ENCODE results near the gene COX10.
"Not testable (repeated sequence)": the region's sequence is repeated elsewhere in the genome, so short reads cannot be mapped to it uniquely, and the experiment has no call there.

Gene COX10

DNA sequence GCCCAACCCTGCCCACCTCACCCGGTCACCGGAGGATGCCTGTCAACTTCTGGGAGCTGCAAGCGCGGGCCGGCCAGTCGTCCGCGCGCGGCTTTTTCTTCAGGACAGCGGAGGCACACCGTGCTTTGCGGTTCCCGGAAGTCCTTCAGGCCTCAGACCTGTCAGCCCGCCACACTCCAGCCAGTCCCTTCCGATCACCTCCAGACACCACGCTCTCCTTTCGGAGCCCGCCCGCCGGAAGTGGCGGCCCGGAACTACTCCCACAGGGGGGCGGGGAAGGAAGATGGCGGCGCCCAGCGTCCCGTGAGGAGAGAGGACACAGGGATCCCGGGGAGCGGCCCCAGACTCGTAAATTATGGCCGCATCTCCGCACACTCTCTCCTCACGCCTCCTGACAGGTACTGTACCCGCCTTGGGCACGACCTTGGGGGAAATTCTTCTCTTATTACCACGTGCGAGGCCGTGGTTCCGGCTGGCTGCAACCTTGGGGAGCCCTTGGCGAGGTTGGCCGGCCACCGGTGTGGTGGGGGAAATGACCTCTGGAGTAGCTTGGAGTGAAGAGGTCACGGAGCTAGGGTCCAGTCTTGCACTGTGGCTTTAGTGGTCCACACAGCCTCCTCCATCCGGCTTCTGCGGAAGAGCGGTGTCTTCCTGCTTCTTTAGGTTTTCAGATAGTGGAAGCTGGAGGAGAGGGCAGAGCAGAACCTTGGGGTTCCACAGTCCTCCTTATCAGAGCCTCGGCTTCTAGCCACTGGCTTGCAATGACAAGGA is at the start of gene COX10:
Gene COX10 (plus strand): TSS at position 254 of the 771 bp plus-strand sequence. CDS start 102 bp downstream, at position 356.
- ChIA-PET POLR2A (ENCODE audit: low non-redundant PET) (no interaction called here), CTCF (interaction anchor here (0.5 to 0.8 kb wide), 2 partner anchors 13 to 157 kb away, joined by 3 read pairs; no protein-coding TSS in a partner anchor)
- DNase-seq (ENCODE audit: low spot score): peak; percentile 82
- TF ChIP-seq, protein P1, sequence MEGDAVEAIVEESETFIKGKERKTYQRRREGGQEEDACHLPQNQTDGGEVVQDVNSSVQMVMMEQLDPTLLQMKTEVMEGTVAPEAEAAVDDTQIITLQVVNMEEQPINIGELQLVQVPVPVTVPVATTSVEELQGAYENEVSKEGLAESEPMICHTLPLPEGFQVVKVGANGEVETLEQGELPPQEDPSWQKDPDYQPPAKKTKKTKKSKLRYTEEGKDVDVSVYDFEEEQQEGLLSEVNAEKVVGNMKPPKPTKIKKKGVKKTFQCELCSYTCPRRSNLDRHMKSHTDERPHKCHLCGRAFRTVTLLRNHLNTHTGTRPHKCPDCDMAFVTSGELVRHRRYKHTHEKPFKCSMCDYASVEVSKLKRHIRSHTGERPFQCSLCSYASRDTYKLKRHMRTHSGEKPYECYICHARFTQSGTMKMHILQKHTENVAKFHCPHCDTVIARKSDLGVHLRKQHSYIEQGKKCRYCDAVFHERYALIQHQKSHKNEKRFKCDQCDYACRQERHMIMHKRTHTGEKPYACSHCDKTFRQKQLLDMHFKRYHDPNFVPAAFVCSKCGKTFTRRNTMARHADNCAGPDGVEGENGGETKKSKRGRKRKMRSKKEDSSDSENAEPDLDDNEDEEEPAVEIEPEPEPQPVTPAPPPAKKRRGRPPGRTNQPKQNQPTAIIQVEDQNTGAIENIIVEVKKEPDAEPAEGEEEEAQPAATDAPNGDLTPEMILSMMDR (conservative IDR thresholded peaks at IDR 0.05; ENCODE audit: low read depth): no peak
- H3K27ac ChIP-seq: peak within 1 kb of the TSS; percentile 79

DNA sequence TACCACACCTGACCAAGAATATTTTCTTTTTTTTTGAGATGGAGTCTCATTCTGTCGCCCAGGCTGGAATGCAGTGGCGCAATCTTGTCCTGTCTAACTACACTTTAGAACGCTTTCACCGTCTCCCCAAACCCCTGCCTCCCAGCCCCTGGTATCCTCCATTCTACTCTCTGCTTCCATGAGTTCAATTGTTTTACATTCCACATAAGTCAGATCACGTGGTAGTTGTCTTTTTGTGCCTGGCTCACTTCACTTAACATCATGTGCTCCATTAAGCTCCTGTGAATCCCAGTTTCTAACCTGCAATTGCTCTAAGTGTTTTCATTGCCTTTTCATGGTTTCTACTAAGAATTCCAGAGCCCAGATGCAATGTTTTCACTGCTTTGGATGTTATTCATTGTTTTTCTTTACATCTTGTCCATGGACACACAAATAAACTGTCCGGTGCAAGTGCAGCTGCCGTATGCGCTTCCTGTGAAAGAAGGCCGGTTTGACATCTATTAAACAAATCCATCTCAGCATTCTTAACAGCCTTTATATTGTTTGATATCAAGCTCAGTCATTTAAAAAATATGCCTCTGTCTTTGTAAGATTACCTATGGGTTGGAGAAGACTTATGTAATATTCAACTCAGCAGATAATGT is 47.5 kb upstream of the COX10 start:
- CTCF ChIA-PET; DNase-seq (ENCODE audit: low spot score); POLR2A ChIA-PET (ENCODE audit: low non-redundant PET); H3K27ac ChIP-seq: not testable (repeated sequence)

DNA sequence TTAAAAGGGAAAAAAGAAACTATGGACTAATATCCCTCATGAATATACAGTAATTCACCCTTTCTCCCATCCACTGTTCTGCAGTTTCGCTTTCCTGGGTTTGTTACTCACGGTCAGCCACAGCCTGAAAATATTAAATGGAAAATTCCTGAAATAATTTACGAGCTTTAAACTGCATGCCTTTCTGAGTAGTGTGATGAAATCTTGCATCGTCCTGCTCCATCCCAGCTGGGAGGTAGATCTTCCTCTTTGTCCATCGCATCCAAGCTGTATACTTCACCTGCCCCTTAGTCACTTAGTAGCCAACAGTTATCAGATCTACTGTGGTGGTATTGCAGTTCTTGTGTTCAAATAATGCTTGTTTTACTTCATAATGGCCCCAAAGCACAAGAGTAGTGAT is 39.5 kb upstream of the COX10 start:
- CTCF ChIA-PET; POLR2A ChIA-PET (ENCODE audit: low non-redundant PET); DNase-seq (ENCODE audit: low spot score); H3K27ac ChIP-seq: not testable (repeated sequence)

DNA sequence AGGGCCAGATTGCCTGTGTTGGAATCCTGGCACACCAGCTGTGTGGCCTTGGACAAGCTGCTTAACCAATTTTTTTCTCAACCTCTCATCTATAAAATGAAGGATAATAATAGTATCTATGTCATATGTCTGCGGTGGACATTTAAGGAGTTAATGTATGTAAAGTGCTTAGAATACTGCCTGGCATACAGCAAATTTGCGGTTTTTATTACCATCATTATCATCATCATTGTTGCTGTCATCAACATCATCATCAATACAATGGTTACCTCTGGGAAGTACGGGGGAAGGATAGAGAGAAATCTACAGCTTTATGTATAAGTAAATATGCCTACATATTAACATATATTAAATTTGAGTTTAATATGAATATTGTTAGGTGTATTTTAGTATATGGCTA is 37.1 kb upstream of the COX10 start:
- TF ChIP-seq, protein P1 (conservative IDR thresholded peaks at IDR 0.05; ENCODE audit: low read depth): no peak
- H3K27ac ChIP-seq: no peak overlapping the region
- POLR2A ChIA-PET (ENCODE audit: low non-redundant PET): no interaction called here
- no peak for DNase-seq (ENCODE audit: low spot score)
- CTCF ChIA-PET: no interaction called here

DNA sequence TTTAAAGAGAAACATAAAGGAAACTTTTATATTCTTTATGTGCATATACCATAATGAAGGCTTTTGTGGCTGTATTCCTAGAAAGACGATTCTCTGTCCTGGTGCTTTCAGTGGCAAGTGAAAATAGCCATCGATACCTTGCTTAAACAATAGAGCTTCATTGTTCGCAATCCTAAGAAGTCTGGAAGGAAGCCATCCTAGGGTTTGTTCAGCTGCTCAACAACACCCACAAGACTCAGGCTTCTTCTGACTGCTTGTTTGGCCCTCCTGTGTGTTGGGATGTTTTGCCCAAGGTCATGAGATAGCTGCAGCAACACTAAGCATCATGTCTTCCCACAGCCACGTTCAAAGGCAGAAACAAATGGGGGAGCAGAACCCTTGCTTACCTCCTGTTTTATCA is 36.1 kb upstream of the COX10 start:
- TF ChIP-seq, protein P1 (conservative IDR thresholded peaks at IDR 0.05; ENCODE audit: low read depth): no peak
- POLR2A ChIA-PET (ENCODE audit: low non-redundant PET): no interaction called here
- DNase-seq (ENCODE audit: low spot score): no peak
- CTCF ChIA-PET: no interaction called here
- no peak overlapping the region for H3K27ac ChIP-seq

DNA sequence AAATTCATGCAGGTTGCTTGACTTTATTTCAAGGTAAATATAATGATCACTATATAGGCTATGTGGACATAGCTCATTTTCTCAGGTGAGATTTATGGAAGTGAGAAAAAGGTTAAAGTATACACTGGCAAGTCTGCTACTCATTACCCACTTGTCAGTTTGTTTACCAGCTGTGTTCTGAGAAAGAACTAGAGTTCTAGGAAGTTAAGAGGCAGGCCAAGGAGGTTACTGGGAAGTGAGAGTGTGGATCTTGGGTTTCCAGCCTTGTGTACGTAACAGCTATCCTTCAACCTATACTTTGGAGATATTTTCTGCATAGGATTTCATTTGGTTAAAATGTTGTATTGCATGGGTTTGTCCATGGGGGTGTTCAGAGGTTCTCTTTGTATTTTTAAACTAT is 31.9 kb upstream of the COX10 start:
- DNase-seq (ENCODE audit: low spot score): no peak
- TF ChIP-seq, protein P1 (conservative IDR thresholded peaks at IDR 0.05; ENCODE audit: low read depth): no peak
- ChIA-PET POLR2A (ENCODE audit: low non-redundant PET) (no interaction called here), CTCF (interaction anchor here (0.6 to 1.5 kb wide), 2 partner anchors 121 to 265 kb away, joined by 3 to 7 read pairs; no protein-coding TSS in a partner anchor)
- no peak overlapping the region for H3K27ac ChIP-seq

DNA sequence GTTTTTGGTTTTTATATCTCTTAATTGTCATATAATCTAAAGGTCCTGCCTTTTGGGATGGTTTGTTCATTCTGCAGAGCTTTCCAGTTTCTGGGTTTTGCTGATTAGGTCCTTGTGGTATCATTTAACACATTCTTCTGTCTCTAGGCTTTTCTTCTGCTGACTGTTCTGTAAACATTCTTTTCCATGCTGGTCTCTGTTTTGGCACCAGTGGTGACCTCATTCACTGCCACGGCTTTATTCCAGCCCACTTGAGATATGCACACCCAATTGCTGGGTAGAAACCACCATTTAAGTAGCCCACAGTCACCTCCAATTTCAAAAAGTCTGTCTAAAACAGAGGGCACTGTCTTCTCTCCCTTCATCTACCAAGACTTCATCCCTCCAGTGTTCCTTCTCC is 31.1 kb upstream of the COX10 start:
- TF ChIP-seq, protein P1 (conservative IDR thresholded peaks at IDR 0.05; ENCODE audit: low read depth): no peak
- DNase-seq (ENCODE audit: low spot score): no peak
- ChIA-PET CTCF (interaction anchor here (0.7 to 1.5 kb wide), 2 partner anchors 264 to 700 kb away, joined by 4 to 7 read pairs; no protein-coding TSS in a partner anchor), POLR2A (ENCODE audit: low non-redundant PET) (no interaction called here)
- H3K27ac ChIP-seq: no peak overlapping the region
